Karpas-422 (cell line): Measurements from ENCODE around the gene PATJ. TPM values are rescaled to one million over a fixed set of nuclear protein-coding genes. Genes with fewer than 3 reads are reported as not detected.
"Not testable (repeated sequence)": the region's sequence is repeated elsewhere in the genome, so short reads cannot be mapped to it uniquely, and the experiment has no call there.

Source experiments
- DNase-seq: peaks from one replicate; pipeline ENCODE4 v3.0.0-alpha.2; 2015
- H2AFZ ChIP-seq: fragments of 200-600 bp; sonication (generic); 2 replicates; pipeline ENCODE4 v1.6.1; 2014; ENCODE audit warnings: antibody characterized with exemption, low read length, mixed read lengths
- H3K27ac ChIP-seq: fragments of 200-600 bp; sonication (generic); 2 replicates; pipeline ENCODE4 v1.5.1; 2014; ENCODE audit warnings: mild to moderate bottlenecking, low read length, moderate library complexity
- H3K27me3 ChIP-seq: fragments of 200-600 bp; sonication (generic); 2 replicates; pipeline ENCODE4 v1.6.1; 2014; ENCODE audit warnings: low read length, mixed read lengths
- H3K36me3 ChIP-seq: fragments of 200-600 bp; sonication (generic); 2 replicates; pipeline ENCODE4 v1.6.1; 2014; ENCODE audit warnings: low read length, mixed read lengths; ENCODE audit not compliant: insufficient read depth
- H3K4me1 ChIP-seq: fragments of 200-600 bp; sonication (generic); 2 replicates; pipeline ENCODE4 v1.6.1; 2014; ENCODE audit warnings: mild to moderate bottlenecking, low read length, mixed read lengths
- H3K4me2 ChIP-seq: fragments of 200-600 bp; sonication (generic); 2 replicates; pipeline ENCODE4 v1.6.1; 2014; ENCODE audit warnings: low read length, low read depth, mild to moderate bottlenecking; ENCODE audit not compliant: poor library complexity, severe bottlenecking
- H3K4me3 ChIP-seq: fragments of 200-600 bp; sonication (generic); 2 replicates; pipeline ENCODE4 v1.5.1; 2014; ENCODE audit warnings: mild to moderate bottlenecking, antibody characterized with exemption, low read length, mixed read lengths
- H3K79me2 ChIP-seq: fragments of 200-600 bp; sonication (generic); 2 replicates; pipeline ENCODE4 v1.6.1; 2014; ENCODE audit warnings: mild to moderate bottlenecking, low read length, mixed read lengths
- H3K9ac ChIP-seq: fragments of 200-600 bp; sonication (generic); 2 replicates; pipeline ENCODE4 v1.6.0; 2014; ENCODE audit warnings: low read length
- H3K9me2 ChIP-seq: fragments of 200-600 bp; sonication (generic), shearing (Covaris generic); replicated peaks from 2 replicates; pipeline ENCODE4 v1.6.0; 2014; ENCODE audit warnings: mild to moderate bottlenecking, low read length, moderate library complexity; ENCODE audit not compliant: insufficient read depth
- H3K9me3 ChIP-seq: fragments of 300-700, 200-600 bp; sonication (generic); 2 replicates; pipeline ENCODE4 v1.6.1; 2014; ENCODE audit warnings: low read length, mixed read lengths
- H4K20me1 ChIP-seq: fragments of 200-600 bp; sonication (generic); 2 replicates; pipeline ENCODE4 v1.6.1; 2014; ENCODE audit warnings: mild to moderate bottlenecking, antibody characterized with exemption, low read length, low read depth; ENCODE audit not compliant: insufficient read depth
- total RNA-seq: library from RNA; depleted of rRNA; stranded (reverse); fragments of >200 nt; shearing (Covaris generic); gene quantifications from 2 replicates; pipeline ENCODE4 v1.2.3, GENCODE V29; 2014; ENCODE audit warnings: low replicate concordance

Gene PATJ
- total RNA-seq, 1 experiment from 2014 or later: not detected

DNA sequence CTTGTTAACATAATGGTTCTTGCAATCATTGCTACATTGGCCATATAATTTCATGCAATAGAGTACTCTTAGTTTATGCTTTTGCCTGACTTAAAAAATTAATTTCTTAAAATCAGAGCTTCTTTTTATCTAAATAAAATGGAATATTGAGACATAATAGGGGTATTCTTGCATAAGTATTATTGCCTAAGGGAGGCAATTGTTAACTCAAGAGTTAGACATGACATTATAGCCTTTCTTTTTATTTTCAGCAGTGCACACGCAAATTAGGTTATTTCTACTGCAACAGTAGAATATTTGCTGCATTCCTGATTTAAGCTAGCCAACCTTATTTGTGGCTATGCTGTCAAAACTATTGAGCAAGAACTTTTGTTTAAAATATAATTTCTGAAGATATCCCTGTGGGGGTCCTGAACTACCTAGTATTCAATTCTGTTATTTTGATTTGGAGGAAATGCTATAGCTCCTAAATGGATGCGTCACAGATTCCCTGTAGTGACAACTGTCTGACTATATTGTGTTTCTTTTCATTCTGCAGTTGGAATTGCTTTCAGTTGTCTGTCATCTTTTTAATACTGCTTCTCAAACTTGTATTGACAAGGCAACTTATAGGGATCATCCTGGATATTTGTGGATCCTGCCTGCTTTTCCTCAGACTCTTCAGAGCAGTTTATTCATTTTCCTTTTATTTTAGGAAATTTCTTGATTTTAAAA, 211.0 kb downstream of the PATJ start:
- Histone ChIP-seq H3K4me2 (no peak overlapping the region), H3K79me2 (no peaks in the 10 kb centered on the region), H3K9me3 (no peaks in the 10 kb centered on the region), H3K36me3 (no peaks in the 10 kb centered on the region), H3K27ac (no peak overlapping the region), H3K9ac (no peak overlapping the region), H3K4me1 (no peaks in the 10 kb centered on the region), H4K20me1 (no peaks in the 10 kb centered on the region), H3K4me3 (no peak overlapping the region), H3K9me2 (no peaks in the 10 kb centered on the region), H2AFZ (no peak overlapping the region), H3K27me3 (no peaks in the 10 kb centered on the region)
- DNase-seq: no peak

GRCh38 chr1:61953790-61954150, 211.5 kb downstream of the PATJ start:
- Histone ChIP-seq H4K20me1 (no peaks in the 10 kb centered on the region), H3K36me3 (no peaks in the 10 kb centered on the region), H3K4me3 (no peak overlapping the region), H2AFZ (no peak overlapping the region), H3K27me3 (no peaks in the 10 kb centered on the region), H3K9me2 (no peaks in the 10 kb centered on the region), H3K27ac (no peak overlapping the region), H3K9me3 (no peaks in the 10 kb centered on the region), H3K9ac (no peak overlapping the region), H3K4me1 (no peaks in the 10 kb centered on the region), H3K79me2 (no peaks in the 10 kb centered on the region), H3K4me2 (no peak overlapping the region)
- no peak for DNase-seq

DNA sequence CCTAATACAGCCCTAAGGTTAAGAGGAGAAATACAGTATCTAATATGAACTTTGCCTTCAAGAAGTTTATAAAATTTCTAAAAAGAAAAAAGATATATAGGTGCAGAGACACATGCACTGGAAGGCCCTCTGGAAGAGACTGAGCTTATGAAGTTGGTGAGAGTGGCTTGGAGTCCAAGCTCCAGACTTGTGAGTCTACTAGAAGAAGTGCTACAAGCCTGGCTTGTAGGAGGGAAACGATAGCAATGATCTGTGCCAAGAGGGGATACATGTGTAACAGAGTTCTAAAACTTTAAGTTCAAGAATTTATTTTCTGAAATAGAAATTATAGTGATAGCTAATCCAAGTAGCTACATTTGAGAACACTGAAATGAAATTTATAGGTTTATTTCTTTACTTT, 213.0 kb downstream of the PATJ start:
- Histone ChIP-seq H3K4me1 (no peaks in the 10 kb centered on the region), H4K20me1 (no peaks in the 10 kb centered on the region), H3K36me3 (no peaks in the 10 kb centered on the region), H3K79me2 (no peaks in the 10 kb centered on the region), H2AFZ (no peak overlapping the region), H3K9me3 (no peaks in the 10 kb centered on the region), H3K4me2 (no peak overlapping the region), H3K9ac (no peak overlapping the region), H3K27me3 (no peaks in the 10 kb centered on the region), H3K4me3 (no peak overlapping the region), H3K27ac (no peak overlapping the region), H3K9me2 (no peaks in the 10 kb centered on the region)
- no peak for DNase-seq

DNA sequence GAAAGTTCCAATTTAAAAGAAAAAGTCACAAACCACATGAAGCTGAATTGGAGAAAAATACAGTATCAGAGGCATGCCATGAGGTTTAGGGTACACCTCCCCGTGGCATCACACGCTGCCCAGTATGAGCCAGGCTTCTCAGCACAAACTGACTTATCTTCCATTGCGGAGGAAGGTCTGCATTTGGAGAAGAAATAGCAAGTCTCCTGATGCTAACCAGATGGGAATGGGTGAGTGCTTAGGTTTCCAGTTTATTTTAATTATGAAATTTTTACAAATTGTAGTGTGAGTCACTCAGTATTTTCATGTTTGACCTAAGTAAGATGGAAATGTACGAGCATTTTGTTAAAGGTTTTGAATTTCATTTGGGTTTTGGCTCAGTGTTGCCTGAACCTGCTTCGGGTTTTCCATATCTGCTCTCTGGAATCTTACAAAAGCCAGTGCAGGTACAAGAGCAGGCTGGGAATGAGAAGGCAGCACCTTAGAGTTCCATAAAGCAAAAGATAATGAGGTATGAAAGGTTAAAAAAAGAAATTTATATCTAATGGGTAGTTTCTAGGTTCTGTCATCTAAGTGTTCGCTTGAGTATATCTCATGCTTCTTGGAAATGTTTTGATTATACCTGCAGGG, 213.9 kb downstream of the PATJ start:
- no peaks in the 10 kb centered on the region for H3K79me2 ChIP-seq
- H3K9me3 ChIP-seq: no peaks in the 10 kb centered on the region
- H3K4me3 ChIP-seq: no peak overlapping the region
- H3K9me2 ChIP-seq: no peaks in the 10 kb centered on the region
- no peaks in the 10 kb centered on the region for H3K27me3 ChIP-seq
- no peak for DNase-seq
- H3K4me2 ChIP-seq: no peak overlapping the region
- no peaks in the 10 kb centered on the region for H3K4me1 ChIP-seq
- H3K36me3 ChIP-seq: no peaks in the 10 kb centered on the region
- no peak overlapping the region for H3K27ac ChIP-seq
- no peak overlapping the region for H2AFZ ChIP-seq
- no peak overlapping the region for H3K9ac ChIP-seq
- no peaks in the 10 kb centered on the region for H4K20me1 ChIP-seq

GRCh38 chr1:61956784-61957183, 214.5 kb downstream of the PATJ start:
- DNase-seq: no peak
- Histone ChIP-seq H3K9ac (no peak overlapping the region), H3K9me2 (no peaks in the 10 kb centered on the region), H3K4me2 (no peak overlapping the region), H3K4me1 (no peaks in the 10 kb centered on the region), H3K36me3 (no peaks in the 10 kb centered on the region), H3K4me3 (no peak overlapping the region), H3K9me3 (no peaks in the 10 kb centered on the region), H2AFZ (no peak overlapping the region), H4K20me1 (no peaks in the 10 kb centered on the region), H3K27me3 (no peaks in the 10 kb centered on the region), H3K79me2 (no peaks in the 10 kb centered on the region), H3K27ac (no peak overlapping the region)

DNA sequence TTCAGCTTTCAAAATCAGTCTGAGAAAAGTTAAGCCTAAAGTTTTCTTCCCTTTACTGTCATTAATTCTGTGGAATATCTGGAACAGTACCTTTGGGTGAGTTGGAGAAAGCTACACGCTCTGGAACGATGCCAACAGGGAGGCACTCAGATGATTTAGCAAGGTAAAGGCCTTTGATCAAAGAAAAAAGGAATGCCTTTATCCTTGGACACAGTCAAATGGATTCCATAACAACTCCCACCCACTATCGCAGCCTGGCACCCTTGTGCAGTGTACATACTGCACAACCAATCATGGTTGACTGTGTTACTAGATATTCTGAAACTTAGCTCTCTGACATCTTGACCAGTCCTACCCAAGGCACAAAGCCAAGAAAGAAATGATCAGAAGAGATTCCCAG, 218.7 kb downstream of the PATJ start:
- Histone ChIP-seq H3K9ac (no peak overlapping the region), H3K27ac (no peak overlapping the region), H3K79me2 (no peaks in the 10 kb centered on the region), H2AFZ (no peak overlapping the region), H3K9me2 (no peaks in the 10 kb centered on the region), H3K9me3 (no peaks in the 10 kb centered on the region), H3K4me2 (no peak overlapping the region), H3K27me3 (no peaks in the 10 kb centered on the region), H4K20me1 (no peaks in the 10 kb centered on the region), H3K4me3 (no peak overlapping the region), H3K4me1 (no peaks in the 10 kb centered on the region), H3K36me3 (no peaks in the 10 kb centered on the region)
- no peak for DNase-seq

GRCh38 chr1:61962631-61963030, 220.4 kb downstream of the PATJ start:
- Histone ChIP-seq H2AFZ (no peak overlapping the region), H3K27ac (no peak overlapping the region), H4K20me1 (no peaks in the 10 kb centered on the region), H3K36me3 (no peaks in the 10 kb centered on the region), H3K4me2 (no peak overlapping the region), H3K9me3 (no peaks in the 10 kb centered on the region), H3K4me3 (no peak overlapping the region), H3K79me2 (no peaks in the 10 kb centered on the region), H3K4me1 (no peaks in the 10 kb centered on the region), H3K27me3 (no peaks in the 10 kb centered on the region), H3K9me2 (no peaks in the 10 kb centered on the region), H3K9ac (no peak overlapping the region)
- DNase-seq: no peak

GRCh38 chr1:61966450-61967225, 224.4 kb downstream of the PATJ start:
- not testable (repeated sequence) for H3K9ac ChIP-seq, H3K36me3 ChIP-seq, H3K27ac ChIP-seq, H4K20me1 ChIP-seq, H2AFZ ChIP-seq, H3K9me2 ChIP-seq, H3K9me3 ChIP-seq, H3K4me3 ChIP-seq, H3K27me3 ChIP-seq, H3K4me2 ChIP-seq, DNase-seq, H3K4me1 ChIP-seq, H3K79me2 ChIP-seq
